CD1c-positive myeloid dendritic cell (primary cell): ENCODE results near the gene AFAP1.
"Not testable (repeated sequence)": the region's sequence is repeated elsewhere in the genome, so short reads cannot be mapped to it uniquely, and the experiment has no call there.

ENCODE experiments used
- DNase-seq: peaks from one replicate; pipeline ENCODE4 v3.0.0-alpha.2; 2016; ENCODE audit errors: extremely low spot score

The AFAP1 gene

GRCh38 chr4:7918187-7918586 is 21.5 kb downstream of the AFAP1 start:
- not testable (repeated sequence) for DNase-seq

GRCh38 chr4:7917669-7918068 is 22.0 kb downstream of the AFAP1 start:
- no peak for DNase-seq

GRCh38 chr4:7915875-7916242 is 23.8 kb downstream of the AFAP1 start:
- DNase-seq = no peak

- DNase-seq = no peak
Measured at GRCh38 chr4:7912826-7913225, 26.8 kb downstream of the AFAP1 start.

DNA sequence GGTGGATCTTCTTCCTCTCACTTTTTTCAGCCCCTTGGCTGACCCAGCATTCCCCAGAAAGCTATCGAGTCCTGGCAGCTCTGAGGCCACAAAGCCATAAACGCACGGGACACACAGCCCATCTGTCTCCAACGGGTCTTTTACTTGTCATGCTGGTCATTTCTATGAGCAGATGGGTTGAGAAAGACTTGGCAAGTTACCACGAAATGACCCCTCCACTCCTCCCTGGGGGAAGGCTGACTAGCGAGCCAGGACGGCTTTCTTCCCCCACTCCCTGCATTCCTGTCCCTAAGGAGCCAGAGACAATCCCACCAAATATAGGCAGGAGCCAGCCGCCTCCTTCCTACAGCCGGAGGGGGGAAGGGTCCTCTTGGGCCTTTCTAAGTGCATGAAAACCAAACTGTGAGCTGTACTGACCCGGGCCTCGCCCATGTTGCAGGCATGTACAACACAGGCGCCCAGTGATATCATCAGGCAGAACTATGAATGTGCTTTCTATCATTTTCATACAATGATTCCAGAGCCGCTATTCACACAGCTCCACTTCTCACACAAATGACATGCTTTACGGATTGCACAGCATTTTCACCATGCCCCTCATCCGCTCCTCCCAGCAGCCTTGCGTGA is 28.6 kb downstream of the AFAP1 start:
- no peak for DNase-seq

- no peak for DNase-seq
Measured at GRCh38 chr4:7910263-7910896, 29.3 kb downstream of the AFAP1 start.

- DNase-seq = no peak
Measured at GRCh38 chr4:7909463-7910262, 30.0 kb downstream of the AFAP1 start.

DNA sequence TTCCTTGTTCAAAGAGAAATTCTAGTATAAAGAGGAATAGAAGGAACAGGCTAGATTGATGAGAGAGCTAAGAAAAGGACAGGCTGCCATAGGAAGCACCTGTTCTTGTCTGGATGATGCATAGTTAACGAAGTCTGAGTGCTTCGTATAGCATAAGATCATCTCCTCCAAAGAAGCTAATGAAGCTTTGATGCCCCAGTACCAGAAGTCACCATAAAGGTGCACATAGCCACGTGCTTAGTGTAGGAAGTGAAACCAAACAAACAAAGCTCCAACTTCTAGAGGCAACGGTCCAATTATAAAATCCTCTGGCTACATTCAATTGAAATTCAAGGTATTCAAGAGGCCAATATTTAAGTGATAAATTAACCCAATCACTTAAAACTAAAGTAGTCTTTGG is 31.0 kb downstream of the AFAP1 start:
- no peak for DNase-seq

DNA sequence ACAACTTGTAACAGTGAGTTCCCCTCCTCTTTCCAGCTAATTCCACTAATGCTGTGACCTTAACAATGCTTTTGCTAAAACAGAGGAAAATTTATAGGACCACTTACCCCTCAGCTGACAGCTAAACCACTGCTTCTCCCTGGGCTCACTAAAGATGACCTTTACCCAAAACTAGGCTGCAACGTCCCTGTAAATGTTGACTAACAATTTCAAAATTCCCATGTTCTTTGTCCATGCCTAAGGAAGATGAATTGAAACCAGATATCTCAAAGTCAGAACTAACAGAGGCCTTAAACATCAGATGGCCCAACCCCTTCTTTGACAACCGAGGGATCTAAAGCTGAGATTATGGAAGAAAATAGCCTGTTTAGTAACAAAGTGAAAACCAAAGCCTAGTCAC is 32.5 kb downstream of the AFAP1 start:
- DNase-seq = no peak

GRCh38 chr4:7906171-7906701 is 33.4 kb downstream of the AFAP1 start:
- no peak for DNase-seq

DNA sequence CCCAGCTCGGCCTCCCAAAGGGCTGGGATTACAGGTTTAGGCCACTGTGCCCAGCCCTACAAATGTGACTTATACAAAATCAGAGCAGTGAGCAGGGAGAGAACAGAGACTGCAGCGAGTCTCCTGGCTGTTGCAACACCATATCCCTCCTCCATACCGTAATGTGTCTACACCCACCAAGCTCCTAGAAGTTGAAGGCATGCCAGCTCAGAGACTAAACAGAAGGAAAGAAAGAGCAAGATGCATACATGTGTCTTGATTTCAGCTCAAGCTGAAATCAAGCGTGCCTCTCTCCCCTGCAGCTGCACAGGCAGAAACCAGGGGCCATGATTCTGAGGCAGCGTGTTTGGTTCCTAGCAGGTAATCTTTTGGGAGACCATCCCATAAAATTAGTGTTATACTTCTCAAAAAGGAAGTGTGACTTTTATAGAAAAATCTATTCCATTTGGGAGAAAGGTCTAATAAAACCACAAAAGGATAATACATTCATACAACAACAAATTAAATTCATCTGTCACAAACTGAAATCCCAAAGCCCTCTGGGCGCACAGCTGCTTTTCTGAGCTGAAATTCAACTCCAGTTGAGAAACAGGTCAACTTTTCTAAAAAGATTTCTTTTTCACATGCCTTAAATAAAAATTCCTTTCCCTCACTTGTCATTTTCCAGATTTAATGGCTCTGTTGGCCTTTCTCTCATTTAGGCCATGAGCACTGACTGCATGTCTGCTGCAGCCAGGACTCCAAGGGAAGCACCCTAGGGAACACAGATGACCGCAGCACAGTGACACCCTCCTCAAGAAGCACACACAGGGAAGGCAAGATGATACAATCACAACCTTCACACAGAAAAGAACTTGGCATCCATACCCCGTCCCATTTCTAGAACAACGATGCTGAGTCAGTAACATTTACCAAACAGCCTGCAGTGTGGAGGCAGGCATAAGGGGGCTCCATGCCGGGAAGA is 34.4 kb downstream of the AFAP1 start:
- no peak for DNase-seq

DNA sequence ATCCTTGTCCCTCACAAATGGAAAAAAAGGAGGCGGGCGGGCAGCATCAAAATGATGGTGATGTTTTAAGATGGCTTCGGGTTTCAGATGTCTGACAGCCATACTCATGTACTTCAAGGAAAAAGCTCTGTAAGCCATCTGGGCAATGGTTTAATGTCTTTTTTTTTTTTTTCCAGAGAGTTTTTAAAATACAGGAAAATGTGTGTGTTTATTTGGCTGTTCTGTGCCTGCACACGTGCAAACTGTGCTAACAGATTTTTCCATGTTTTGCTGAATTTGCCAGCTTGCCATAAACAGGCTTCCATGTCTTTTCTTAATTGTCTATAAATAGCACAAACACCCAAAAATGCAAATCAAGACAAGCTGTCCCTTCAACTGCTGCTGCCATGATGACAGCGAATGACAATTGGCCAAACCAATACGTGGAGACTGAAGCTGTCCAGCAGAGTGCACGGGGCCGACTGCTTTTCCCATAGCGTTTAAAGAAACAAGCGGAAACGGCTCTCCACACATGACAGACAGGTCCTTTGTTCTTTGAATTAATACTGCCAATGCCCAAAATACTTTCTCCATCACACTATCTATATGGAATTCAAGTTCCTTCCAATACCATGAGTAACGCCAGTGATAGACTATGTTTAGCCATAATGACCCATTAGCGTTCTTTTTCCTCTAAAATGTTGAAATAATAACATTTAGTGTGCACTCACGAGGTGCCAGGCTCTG is 35.7 kb downstream of the AFAP1 start:
- DNase-seq = no peak

- no peak for DNase-seq
Measured at GRCh38 chr4:7902826-7903225, 36.8 kb downstream of the AFAP1 start.

DNA sequence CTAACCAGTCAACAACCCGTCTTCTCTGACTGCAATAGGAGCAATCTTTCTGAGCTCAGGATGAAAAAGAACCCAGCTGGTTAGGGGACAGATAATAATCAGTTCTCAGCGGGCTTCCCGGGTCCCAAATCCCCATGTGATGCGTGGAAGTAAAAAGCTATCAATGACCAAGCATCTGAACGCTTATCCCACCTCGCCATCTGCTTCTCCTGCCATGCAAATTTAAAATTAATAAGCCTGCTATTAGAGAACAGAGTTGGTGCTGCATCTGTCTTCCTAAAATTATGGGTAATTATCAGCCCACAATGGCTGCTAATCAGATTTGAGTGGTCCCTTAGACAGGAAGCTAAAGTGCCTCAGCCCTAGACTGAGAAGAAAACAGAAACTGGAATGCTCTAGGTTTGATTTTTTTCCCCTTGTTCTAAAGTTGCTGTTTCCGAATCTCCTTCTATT is 37.5 kb downstream of the AFAP1 start:
- DNase-seq = no peak

DNA sequence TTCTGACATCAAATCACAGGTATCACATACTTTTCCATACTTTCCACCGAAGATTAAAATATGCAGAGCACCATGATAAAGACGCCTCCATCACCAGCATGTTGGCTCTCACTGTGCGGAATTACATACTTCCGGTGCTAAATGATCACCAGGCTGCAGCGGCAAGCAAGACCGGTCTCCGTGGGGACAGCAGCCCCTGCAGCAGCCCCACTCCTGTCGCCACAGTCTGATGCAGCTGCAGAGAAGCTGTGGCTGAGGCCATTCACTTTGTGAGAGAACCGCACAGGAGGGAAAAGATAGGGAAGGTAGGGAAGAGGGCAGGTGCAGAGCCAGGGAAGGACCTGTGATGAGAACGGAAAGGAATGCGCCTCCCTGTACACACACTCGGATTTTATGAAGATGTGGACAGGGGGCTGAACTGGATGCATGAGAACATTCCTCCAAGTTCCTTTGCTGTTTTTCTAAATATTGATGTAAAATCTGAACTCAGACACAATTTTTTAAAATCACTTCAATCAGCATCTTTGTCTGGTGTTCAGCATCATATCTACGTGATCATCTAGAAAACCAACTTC is 38.3 kb downstream of the AFAP1 start:
- DNase-seq = no peak

- DNase-seq = no peak
Measured at GRCh38 chr4:7900334-7900909, 39.2 kb downstream of the AFAP1 start.

- DNase-seq = no peak
Measured at GRCh38 chr4:7899184-7899869, 40.3 kb downstream of the AFAP1 start.

- DNase-seq = no peak
Measured at GRCh38 chr4:7898385-7898784, 41.3 kb downstream of the AFAP1 start.

DNA sequence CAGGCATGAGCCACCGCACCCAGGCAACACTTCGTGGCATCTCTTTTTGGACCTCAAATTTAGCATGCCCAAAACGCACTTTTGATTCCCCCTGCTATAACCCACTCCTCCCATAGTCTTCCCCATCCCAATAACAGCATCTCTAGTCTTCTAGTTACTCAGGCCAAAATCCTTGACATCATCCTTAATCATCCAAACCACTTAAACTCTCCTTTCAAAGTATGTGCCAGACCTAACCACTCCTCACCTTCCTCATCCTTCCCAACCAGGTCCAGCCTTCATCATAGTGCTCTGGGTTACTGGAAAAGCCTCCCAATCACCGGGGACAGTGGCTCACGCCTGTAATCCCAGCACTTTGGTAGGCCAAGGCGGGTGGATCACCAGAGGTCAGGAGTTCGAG is 41.9 kb downstream of the AFAP1 start:
- DNase-seq = no peak
